UCSD-AML1 (cell line): ENCODE data around the gene IRX2.

ENCODE experiments used
- DNase-seq: peaks from one replicate; lab custom pipeline; 2025; ENCODE audit not compliant: unreplicated experiment; lab: John Stamatoyannopoulos, UW

IRX2 gene

GRCh38 chr5:2718115-2718514, 33.4 kb downstream of the IRX2 start:
- no peak for DNase-seq

- DNase-seq: no peak
Measured at GRCh38 chr5:2715856-2716255, 35.6 kb downstream of the IRX2 start.

- DNase-seq: no peak
Measured at GRCh38 chr5:2714805-2715204, 36.7 kb downstream of the IRX2 start.

GRCh38 chr5:2714026-2714425, 37.5 kb downstream of the IRX2 start:
- DNase-seq: no peak

- DNase-seq: no peak
Measured at GRCh38 chr5:2711446-2712425, 39.7 kb downstream of the IRX2 start.

GRCh38 chr5:2710910-2711309, 40.6 kb downstream of the IRX2 start:
- DNase-seq: no peak

GRCh38 chr5:2709976-2710689, 41.3 kb downstream of the IRX2 start:
- no peak for DNase-seq

GRCh38 chr5:2708751-2709150, 42.7 kb downstream of the IRX2 start:
- no peak for DNase-seq

GRCh38 chr5:2708132-2708531, 43.3 kb downstream of the IRX2 start:
- no peak for DNase-seq

- no peak for DNase-seq
Measured at GRCh38 chr5:2705861-2706260, 45.6 kb downstream of the IRX2 start.

- no peak for DNase-seq
Measured at GRCh38 chr5:2704806-2705645, 46.5 kb downstream of the IRX2 start.

- DNase-seq: no peak
Measured at GRCh38 chr5:2704111-2704510, 47.4 kb downstream of the IRX2 start.

- DNase-seq: no peak
Measured at GRCh38 chr5:2703615-2704014, 47.9 kb downstream of the IRX2 start.

GRCh38 chr5:2703041-2703440, 48.4 kb downstream of the IRX2 start:
- DNase-seq: no peak

- DNase-seq: no peak
Measured at GRCh38 chr5:2702096-2702879, 49.2 kb downstream of the IRX2 start.

GRCh38 chr5:2701592-2701991, 49.9 kb downstream of the IRX2 start:
- DNase-seq: no peak

- DNase-seq: no peak
Measured at GRCh38 chr5:2700876-2701275, 50.6 kb downstream of the IRX2 start.

GRCh38 chr5:2699686-2700085, 51.8 kb downstream of the IRX2 start:
- DNase-seq: no peak

GRCh38 chr5:2699231-2699630, 52.2 kb downstream of the IRX2 start:
- DNase-seq: no peak

- DNase-seq: no peak
Measured at GRCh38 chr5:2698581-2698980, 52.9 kb downstream of the IRX2 start.
